ENCODE measurements around the gene PSMB7.

PSMB7 gene

DNA sequence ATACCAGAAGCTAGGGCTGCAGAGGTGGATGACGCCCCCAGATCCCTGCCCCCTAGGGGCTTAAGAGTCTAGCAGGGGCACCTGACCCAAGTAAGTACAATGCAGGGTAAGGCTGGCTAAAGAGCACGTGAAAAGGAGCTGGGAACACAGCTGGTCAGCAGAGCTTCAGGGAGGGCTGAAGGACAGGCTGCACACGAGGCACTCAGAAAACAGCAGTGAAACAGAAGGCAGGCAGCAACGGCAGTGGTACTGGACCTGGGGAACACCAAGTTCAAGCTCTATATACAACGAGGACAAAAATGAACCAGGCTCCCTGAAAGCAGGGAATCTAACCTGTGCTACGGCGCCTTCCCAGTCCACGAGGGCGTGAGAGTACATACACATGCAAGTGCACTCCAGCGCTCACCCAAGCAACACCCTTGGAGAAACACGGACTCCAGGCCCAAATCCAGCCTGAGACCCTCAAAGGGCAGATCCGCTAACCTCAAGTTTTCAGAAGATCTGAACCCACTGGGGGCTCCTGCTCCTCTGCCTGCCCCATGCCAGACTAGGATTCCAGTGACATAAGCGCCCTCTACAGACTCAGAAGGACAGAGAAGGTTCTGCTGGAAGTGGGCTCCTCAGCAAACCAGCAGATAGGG, 57.4 kb downstream of the PSMB7 start:
- no peak for DNase-seq (ENCODE audit: low read depth, low spot score)

DNA sequence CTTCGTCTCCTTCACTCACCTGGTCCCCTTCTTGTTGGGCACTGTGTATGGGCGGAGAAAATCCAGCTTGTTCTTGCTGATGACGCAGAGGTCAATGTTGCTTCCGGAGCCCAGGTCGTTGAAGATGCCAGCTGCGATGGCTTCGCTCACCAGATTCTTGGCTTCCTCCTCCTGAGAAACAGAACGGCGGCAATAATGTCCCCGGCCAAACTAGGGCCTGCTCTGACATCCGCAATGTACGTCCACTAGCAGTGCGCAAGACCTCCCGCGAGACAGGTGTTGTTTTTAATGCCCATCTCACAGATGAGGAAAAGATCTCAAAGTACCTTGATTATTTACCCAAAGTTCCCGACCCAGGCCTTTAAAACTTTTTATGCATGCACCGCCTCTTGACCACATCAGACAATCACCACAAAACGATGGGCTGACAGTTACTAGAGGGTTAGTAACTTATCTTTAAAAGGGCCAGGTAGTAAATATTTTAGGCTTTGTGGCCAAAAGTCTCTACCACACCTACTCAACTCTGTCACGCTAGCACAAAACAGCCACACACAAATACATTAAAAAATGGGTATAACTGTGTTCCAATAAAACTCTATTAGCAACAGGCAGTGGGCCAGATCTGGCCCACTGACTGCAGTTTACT, 58.4 kb downstream of the PSMB7 start:
- no peak for DNase-seq (ENCODE audit: low read depth, low spot score)

- DNase-seq (ENCODE audit: low read depth, low spot score): no peak
Measured at GRCh38 chr9:124355941-124356744, 59.1 kb downstream of the PSMB7 start.

GRCh38 chr9:124355039-124355940, 60.0 kb downstream of the PSMB7 start:
- DNase-seq (ENCODE audit: low read depth, low spot score): no peak

GRCh38 chr9:124354346-124355038, 60.8 kb downstream of the PSMB7 start:
- DNase-seq (ENCODE audit: low read depth, low spot score): no peak

DNA sequence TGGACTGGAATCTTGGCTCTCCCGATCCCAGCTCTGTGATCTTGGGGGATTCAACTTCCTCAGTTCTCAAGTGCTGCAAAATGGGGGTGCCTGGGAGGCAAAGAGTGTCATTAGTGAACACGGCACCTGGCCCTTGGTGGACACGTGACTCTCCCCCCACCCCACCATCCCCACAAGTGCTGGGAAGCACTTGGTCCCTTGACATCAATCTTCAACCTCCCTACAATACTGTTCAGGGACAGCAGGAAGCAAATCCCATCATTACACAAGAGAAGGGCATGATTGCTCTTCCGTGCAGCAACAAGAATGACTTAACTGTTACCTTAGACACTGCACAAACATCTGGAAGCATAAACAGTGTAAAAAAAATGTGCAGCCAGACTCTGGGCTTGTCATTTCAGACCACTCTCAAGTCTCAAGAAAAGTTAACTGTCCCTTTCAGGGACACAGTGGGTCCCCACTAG, 61.4 kb downstream of the PSMB7 start:
- DNase-seq (ENCODE audit: low read depth, low spot score): no peak

DNA sequence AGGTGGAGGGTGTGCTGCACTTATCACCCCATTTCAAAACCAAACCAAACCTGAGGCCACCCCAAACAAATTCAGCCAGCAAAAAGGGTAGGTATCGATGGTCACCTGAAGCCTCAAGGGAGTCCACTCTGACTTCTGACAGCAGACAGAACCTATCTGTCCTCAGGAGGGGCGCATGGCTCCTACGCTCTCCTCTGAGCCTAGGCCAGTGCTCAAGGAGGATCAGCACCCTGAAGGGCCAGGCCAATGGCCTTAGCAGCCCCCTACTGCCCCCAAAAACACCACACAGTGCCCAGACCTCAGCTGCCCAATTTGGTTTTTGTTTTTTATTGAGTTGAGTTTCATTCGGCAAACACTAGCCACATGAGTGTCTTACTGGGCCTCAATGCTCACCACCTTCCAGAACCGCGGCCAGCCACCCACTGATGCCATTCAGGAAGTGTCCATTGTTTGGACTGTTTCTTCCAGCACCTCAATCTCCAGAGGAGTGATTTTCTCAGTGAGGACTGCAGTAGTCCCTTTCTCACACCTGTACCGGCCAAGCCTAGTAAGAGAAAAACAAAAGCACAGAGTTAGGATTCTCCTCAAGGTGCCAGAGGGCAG, 62.0 kb downstream of the PSMB7 start:
- no peak for DNase-seq (ENCODE audit: low read depth, low spot score)

DNA sequence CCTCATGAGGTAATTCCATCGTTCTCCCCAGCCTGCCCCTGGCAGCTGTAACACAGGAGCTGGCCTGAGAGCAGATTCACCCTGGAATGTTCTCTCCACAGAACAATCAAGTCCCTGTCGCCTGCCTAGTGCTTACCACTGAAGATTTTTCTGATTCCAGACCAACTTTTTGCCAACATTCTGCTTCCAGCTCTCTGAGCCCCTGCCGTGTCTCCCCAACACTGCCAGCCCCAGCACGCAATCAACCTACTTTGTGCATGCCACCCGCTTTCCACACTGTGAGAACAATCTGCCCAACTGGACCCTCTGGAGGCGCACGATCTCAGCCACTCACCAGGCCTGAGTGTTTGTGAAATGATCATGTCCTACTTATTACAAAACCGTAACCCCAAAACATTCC, 62.6 kb downstream of the PSMB7 start:
- no peak for DNase-seq (ENCODE audit: low read depth, low spot score)

DNA sequence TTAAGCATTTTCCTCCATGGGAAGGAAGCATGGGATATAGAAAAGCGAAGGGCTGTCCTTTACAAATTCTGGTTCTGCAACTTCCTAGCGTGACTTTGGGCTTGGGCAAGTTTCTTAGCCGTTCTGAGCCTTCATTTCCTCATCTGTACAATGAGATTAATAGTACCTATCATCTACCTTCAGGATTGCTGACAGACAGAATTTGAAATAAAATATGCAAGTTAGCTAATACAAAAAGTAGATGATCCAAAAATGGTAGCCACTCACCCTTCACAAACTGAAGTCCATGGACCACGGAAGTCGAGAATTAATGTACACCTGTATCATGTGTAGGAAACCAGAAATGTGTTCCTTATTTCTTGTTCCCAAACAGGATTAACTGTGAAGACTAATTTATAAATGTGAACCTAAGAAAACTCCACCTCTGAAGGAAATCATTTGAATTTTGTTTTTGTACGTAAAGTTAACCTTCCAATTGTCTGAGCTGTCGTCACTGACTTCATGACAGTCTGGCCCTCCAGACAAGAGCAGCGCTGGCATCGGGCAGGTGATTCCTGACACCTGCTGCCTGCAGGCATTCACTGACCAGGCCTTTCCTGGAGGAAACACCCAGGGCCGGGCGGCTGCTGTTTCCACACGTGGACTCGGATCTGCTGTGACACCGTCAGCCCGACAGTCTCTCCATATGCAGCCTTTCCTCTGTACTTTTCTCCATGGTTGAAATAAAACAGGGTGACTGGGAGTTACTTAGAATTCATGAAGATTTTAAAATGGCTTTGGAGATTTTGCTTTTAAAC, 63.4 kb downstream of the PSMB7 start:
- no peak for DNase-seq (ENCODE audit: low read depth, low spot score)

DNA sequence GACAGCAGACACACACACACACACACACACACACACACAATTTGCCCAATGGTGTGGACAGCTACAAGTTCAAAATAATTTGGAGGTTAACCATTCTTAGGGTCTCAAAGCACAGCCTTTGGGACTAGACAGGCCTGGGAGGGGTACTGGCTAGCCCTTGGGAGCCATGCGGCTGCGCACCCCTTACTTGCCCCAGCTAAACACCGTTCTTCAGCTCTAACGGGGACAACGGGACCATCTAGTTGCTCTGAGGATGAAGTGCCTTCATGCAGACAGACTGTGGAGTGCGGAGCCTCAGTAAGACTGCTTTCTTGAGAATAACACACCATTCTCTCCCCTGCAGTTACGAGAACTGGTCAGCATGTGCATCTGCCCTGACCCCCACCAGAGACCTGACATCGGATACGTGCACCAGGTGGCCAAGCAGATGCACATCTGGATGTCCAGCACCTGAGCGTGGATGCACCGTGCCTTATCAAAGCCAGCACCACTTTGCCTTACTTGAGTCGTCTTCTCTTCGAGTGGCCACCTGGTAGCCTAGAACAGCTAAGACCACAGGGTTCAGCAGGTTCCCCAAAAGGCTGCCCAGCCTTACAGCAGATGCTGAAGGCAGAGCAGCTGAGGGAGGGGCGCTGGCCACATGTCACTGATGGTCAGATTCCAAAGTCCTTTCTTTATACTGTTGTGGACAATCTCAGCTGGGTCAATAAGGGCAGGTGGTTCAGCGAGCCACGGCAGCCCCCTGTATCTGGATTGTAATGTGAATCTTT, 64.6 kb downstream of the PSMB7 start:
- DNase-seq (ENCODE audit: low read depth, low spot score): no peak

DNA sequence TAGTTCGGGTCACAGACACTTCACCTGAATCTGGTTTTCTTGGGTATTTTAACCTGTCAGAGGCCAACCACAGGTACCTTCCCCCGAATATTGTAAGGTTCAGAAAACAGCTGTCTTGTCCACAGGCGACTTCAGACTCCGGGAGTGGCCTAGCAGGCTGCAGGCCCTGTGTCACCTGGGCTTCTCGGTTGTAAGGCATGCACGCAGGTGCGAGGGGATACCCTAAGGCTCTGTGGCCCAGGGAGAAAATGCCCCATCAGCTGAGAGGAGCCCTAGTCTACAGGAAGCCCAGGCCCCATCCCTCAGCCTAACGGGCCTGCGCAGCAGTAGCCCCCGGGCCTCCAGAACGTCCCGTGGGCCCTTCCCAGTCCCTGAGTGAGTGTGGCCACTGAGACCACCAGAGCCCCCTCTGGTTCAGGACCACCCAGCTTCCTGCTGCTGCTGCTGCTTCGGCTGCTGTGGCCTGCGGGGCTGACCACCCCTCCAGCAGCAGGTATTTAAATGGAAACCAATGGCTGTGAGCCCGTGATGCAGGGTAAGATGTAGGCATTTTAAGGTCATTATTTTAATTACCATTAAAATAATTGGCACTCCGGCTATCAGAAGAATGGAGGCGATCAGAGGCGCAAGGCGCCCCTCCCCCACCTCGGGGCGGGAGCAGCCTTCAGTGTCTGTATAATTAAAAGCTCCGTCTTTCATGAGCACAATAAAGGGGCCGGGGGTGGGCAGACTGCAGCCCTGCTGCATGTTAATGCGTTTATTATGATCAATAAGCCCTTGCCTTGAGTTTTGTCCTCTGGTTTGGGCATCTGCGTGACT, 65.4 kb downstream of the PSMB7 start:
- no peak for DNase-seq (ENCODE audit: low read depth, low spot score)

GRCh38 chr9:124349267-124349666, 66.0 kb downstream of the PSMB7 start:
- no peak for DNase-seq (ENCODE audit: low read depth, low spot score)

DNA sequence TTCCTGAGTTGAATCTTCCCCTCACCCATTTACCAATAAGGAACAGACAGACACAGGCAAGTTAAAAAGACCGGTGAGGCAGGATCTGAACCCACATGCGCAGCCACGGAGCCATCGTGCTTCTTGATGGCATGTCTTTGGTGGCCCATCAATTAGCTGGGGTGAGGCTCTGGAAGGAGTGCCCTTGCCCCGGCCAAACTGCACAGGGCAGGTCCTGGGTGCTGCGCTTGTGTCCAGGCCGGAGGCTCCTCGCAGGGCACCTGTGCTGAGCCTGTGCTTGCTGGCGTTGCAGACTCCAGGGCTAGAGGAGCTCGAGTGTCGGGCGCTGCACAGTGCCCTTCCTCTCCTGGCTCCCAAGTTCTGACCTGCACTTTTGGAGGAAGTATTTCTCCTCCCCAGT, 66.4 kb downstream of the PSMB7 start:
- DNase-seq (ENCODE audit: low read depth, low spot score): no peak

DNA sequence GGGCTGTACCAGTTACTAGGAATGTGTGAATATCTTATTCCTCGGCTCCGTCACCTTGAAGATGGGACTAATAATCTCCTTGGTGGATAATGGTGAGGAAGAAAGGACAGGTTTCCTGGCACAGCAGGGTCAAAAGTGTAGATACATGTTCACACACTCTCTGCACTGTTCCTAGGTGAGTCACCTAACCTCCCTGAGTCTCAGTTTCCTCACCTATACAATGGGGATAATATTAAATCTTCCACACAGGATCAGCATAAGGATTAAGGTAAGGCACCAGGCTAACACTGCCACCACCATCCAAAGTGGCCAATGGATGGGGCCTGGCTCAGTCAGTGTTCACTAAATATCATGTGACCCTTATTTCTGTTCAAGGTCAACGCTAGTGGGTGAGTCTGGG, 66.9 kb downstream of the PSMB7 start:
- DNase-seq (ENCODE audit: low read depth, low spot score): no peak

- no peak for DNase-seq (ENCODE audit: low read depth, low spot score)
Measured at GRCh38 chr9:124347968-124348358, 67.3 kb downstream of the PSMB7 start.

DNA sequence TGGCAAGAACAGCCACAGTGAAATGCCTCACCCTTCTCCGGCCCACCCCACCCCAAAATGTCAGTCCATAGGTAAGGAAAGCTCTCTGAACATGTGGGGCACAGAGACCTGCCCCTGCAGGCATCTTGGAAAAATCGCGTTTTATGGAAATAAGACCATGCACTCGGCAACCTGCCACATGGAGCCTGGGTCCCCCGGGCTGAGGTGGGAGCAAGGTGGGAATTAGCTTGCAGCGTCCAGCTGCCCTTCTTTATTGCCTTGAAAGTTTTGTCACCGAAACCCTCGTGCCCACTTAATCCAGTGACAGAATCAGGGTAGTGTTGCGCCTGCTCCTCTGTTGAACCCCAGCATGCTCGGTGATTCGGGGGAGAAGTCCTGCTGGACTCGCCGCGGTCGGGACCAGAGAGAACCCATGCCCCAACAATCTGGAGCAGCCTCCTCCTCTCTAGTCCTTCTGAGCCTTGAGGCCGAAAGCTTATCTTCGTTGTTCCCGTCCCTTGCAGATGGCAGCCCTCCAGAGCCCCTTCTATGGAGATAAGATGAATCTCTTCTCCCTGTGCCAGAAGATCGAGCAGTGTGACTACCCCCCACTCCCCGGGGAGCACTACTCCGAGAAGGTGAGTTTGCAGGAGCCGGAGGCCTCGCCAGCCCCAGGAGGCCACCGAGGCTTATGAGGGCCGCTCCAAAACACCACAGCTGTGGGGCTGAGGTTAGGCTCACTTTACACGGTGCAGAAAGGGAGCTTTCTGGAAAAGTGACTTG, 67.9 kb downstream of the PSMB7 start:
- no peak for DNase-seq (ENCODE audit: low read depth, low spot score)

DNA sequence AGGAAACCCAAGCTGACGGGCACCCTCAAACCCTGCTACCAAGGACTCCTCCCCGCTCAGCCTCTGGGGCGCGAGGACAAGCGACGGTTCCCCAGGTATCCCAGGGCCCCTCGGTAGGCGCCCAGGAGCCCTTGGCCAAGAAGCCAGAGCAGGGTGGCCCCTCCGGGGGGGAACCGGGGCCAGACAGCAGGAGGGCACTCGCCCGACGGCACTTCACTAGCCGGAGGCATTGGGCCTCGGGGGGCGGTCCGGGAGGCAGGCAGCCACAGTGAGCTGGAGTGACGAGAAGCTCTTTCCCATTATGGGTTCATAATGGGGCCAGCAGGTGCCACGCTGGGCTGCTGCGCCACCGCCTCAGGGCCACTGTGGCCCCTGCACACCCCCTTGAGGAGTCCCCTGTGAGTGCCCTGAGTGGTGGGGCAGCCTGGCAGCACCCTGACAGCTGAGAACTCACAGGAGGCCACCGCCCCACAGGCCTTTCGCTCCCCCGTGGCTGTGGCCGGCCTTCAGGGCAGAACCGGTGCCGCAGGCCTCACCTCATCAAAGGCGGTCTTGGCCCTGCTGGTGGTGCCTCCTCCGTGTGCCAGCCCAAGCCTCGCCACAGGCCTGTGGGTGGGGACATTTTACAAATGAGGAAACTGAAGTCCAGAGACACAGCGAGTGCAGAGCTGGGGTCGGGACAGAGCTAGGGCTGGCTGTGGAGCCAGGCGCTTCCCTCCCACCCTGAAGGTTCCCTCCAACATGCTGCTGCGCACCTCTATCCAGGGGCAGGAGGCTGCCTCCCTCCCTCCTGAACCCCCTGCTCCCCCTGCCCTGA, 68.7 kb downstream of the PSMB7 start:
- no peak for DNase-seq (ENCODE audit: low read depth, low spot score)
